Measurements from ENCODE around the gene RCCD1.

RCCD1 gene

DNA sequence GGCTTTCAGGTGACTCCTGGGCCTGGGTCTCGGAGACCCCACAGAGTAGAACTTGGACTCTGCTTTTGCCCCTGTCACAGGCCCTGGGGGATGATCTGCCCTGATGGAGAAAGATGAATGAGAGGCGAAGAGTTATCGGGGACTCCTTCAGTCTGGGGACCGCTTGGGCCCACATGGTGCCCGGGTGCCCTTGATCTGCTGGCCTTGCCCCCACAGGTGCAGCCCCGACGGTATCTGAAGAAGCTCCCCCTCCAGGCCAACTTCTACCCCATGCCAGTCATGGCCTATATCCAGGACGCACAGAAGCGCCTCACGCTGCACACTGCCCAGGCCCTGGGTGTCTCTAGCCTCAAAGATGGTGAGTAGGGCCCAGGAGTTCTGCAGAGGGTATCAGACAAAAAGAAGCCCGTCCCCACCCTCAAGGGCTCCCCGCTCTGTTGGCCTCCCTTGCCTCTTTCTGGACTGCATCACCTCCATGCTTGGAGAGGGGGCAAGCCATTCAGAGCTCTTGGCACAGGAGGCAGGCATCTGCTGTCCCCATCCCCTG, 41.2 kb upstream of the RCCD1 start:
- H4K8ac ChIP-seq (ENCODE audit: low read length) = no peak overlapping the region
- no peak for DNase-seq
- no peak overlapping the region for H2BK15ac ChIP-seq (ENCODE audit: low read depth, poor library complexity, severe bottlenecking)
- peaks cover 17% of the 10 kb centered on the region for H3K4me1 ChIP-seq (ENCODE audit: control insufficient read depth, insufficient read depth, low read depth, low read length)
- H2AK5ac ChIP-seq (ENCODE audit: low read length, severe bottlenecking) = no peak overlapping the region
- H3K4me2 ChIP-seq (ENCODE audit: low read length, poor library complexity, severe bottlenecking) = no peak overlapping the region
- H2AFZ ChIP-seq (ENCODE audit: low read depth, low read length) = no peak overlapping the region
- no peak overlapping the region for H3K4ac ChIP-seq (ENCODE audit: low read depth in 1 of 2, low read length in 2 of 2)
- no peak overlapping the region for H3K9ac ChIP-seq (ENCODE audit: low read length)
- H2BK12ac ChIP-seq (ENCODE audit: low read length in 2 of 2) = no peak overlapping the region
- H4K91ac ChIP-seq (ENCODE audit: low read length) = no peak overlapping the region
- H3K23ac ChIP-seq (ENCODE audit: low read length in 2 of 2) = no peak overlapping the region
- no peak overlapping the region for H3K14ac ChIP-seq (ENCODE audit: low read length in 2 of 2)
- peaks cover 72 to 91% of the 10 kb centered on the region in 2 experiments for H3K36me3 ChIP-seq (ENCODE audit: control insufficient read depth in 1 of 2, insufficient read depth in 2 of 2, low read depth in 1 of 2, low read length in 2 of 2)
- H3K9me3 ChIP-seq (ENCODE audit: control insufficient read depth, low read length) = no peaks in the 10 kb centered on the region
- H3K79me1 ChIP-seq (replicated peaks; ENCODE audit: low read length, poor library complexity, severe bottlenecking) = no peaks in the 10 kb centered on the region
- no peak overlapping the region for H2BK120ac ChIP-seq (ENCODE audit: low read depth, low read length)
- H3K4me3 ChIP-seq (ENCODE audit: insufficient read depth in 1 of 2, low read depth in 1 of 2, low read length in 2 of 2) = no peak overlapping the region
- 96% methylated on average over 12 of the region's 12 CpGs for WGBS
- no peaks in the 10 kb centered on the region for H3K27me3 ChIP-seq (ENCODE audit: control insufficient read depth in 1 of 2, insufficient read depth in 1 of 2, low read length in 2 of 2)
- H3K18ac ChIP-seq (ENCODE audit: low read depth in 1 of 2, low read length in 2 of 2) = no peak overlapping the region
- H3K27ac ChIP-seq (ENCODE audit: low read length, poor library complexity, severe bottlenecking) = no peak overlapping the region
- no peak overlapping the region for H2BK5ac ChIP-seq (ENCODE audit: low read depth, low read length, poor library complexity, severe bottlenecking)

DNA sequence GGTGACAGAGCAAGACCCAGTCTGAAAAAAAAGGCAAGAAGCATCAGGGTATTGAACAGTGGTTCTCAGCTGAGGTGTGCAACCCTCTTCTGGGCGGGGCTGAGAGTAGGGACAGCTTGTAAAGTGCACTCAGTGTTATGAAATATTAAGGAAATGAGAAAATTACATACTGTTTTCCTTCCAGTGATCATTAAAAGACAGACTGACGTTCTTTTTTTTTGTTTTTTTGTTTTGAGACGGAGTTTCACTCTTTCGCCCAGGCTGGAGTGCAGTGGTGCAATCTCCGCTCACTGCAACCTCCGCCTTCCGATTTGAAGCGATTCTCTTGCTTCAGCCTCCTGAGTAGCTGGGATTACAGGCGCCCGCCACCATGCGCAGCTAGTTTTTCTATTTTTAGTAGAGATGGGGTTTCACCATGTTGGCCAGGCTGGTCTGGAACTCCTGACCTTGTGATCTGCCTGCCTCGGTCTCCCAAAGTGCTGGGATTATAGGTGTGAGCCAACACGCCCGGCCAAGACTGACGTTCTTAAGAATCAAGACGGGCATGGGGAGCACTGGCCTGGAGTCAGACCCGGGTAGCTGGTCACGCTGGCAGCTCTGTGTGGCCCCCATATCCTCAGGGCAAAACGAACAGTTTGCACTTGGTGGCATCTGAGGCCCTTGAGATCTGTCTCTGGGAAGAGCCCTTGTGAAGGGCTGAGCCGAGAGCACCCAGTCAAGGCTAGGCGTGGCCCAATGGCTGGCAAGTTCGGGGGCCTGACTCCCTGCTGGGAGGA, 40.2 kb upstream of the RCCD1 start:
- no peak overlapping the region for H2BK15ac ChIP-seq (ENCODE audit: low read depth, poor library complexity, severe bottlenecking)
- H3K18ac ChIP-seq (ENCODE audit: low read depth in 1 of 2, low read length in 2 of 2) = no peak overlapping the region
- peaks cover 74 to 96% of the 10 kb centered on the region in 2 experiments for H3K36me3 ChIP-seq (ENCODE audit: control insufficient read depth in 1 of 2, insufficient read depth in 2 of 2, low read depth in 1 of 2, low read length in 2 of 2)
- no peak overlapping the region for H3K4me2 ChIP-seq (ENCODE audit: low read length, poor library complexity, severe bottlenecking)
- H4K8ac ChIP-seq (ENCODE audit: low read length) = no peak overlapping the region
- H3K9ac ChIP-seq (ENCODE audit: low read length) = no peak overlapping the region
- H3K4me3 ChIP-seq (ENCODE audit: insufficient read depth in 1 of 2, low read depth in 1 of 2, low read length in 2 of 2) = no peak overlapping the region
- H3K79me1 ChIP-seq (replicated peaks; ENCODE audit: low read length, poor library complexity, severe bottlenecking) = no peaks in the 10 kb centered on the region
- no peak overlapping the region for H3K4ac ChIP-seq (ENCODE audit: low read depth in 1 of 2, low read length in 2 of 2)
- DNase-seq = no peak
- no peak overlapping the region for H2AK5ac ChIP-seq (ENCODE audit: low read length, severe bottlenecking)
- no peaks in the 10 kb centered on the region for H3K27me3 ChIP-seq (ENCODE audit: control insufficient read depth in 1 of 2, insufficient read depth in 1 of 2, low read length in 2 of 2)
- H3K4me1 ChIP-seq (ENCODE audit: control insufficient read depth, insufficient read depth, low read depth, low read length) = peaks cover 17% of the 10 kb centered on the region
- no peak overlapping the region for H2AFZ ChIP-seq (ENCODE audit: low read depth, low read length)
- 97% methylated on average over 22 of the region's 22 CpGs for WGBS
- no peak overlapping the region for H2BK5ac ChIP-seq (ENCODE audit: low read depth, low read length, poor library complexity, severe bottlenecking)
- no peak overlapping the region for H3K14ac ChIP-seq (ENCODE audit: low read length in 2 of 2)
- no peak overlapping the region for H4K91ac ChIP-seq (ENCODE audit: low read length)
- H2BK120ac ChIP-seq (ENCODE audit: low read depth, low read length) = no peak overlapping the region
- no peak overlapping the region for H2BK12ac ChIP-seq (ENCODE audit: low read length in 2 of 2)
- no peak overlapping the region for H3K23ac ChIP-seq (ENCODE audit: low read length in 2 of 2)
- H3K9me3 ChIP-seq (ENCODE audit: control insufficient read depth, low read length) = no peaks in the 10 kb centered on the region
- H3K27ac ChIP-seq (ENCODE audit: low read length, poor library complexity, severe bottlenecking) = no peak overlapping the region

DNA sequence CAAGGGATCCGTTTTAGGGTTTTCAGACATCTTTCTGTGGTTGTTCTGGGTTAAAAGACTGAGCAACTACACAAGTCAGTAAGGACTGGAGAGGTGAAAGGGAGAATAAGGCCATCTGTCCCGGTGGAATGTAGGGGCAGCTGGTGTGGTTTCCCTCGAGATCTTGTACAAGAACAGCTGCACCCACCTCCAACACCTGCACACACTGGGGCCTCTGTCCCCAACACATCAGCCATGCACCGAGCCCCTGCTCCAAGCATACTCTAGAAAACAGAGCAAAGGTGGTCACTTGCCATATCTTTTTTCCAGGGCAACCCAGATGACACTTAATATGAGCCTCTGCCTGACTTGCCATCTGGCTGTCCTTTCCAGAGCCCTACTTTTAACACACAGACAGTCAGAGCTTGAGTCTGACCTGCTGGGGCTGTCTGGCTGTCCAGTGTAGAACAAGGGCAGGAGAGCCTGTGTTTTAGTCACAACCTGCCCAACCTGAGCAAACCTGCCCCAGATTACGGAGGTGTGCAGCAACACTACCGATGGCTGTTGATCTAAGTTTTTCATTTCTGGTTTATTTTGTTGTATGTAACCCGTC, 39.4 kb upstream of the RCCD1 start:
- Histone ChIP-seq H2AFZ (ENCODE audit: low read depth, low read length) (no peak overlapping the region), H2BK120ac (ENCODE audit: low read depth, low read length) (no peak overlapping the region), H3K9ac (ENCODE audit: low read length) (no peak overlapping the region), H2BK5ac (ENCODE audit: low read depth, low read length, poor library complexity, severe bottlenecking) (no peak overlapping the region), H4K8ac (ENCODE audit: low read length) (peak overlapping the region; percentile 36), H2BK12ac (ENCODE audit: low read length in 2 of 2) (peak overlapping the region in 1 of 2 experiments; percentile 27), H2BK15ac (ENCODE audit: low read depth, poor library complexity, severe bottlenecking) (no peak overlapping the region), H4K91ac (ENCODE audit: low read length) (peak overlapping the region; percentile 37), H3K4ac (ENCODE audit: low read depth in 1 of 2, low read length in 2 of 2) (no peak overlapping the region), H3K27me3 (ENCODE audit: control insufficient read depth in 1 of 2, insufficient read depth in 1 of 2, low read length in 2 of 2) (no peaks in the 10 kb centered on the region), H3K79me1 (replicated peaks; ENCODE audit: low read length, poor library complexity, severe bottlenecking) (no peaks in the 10 kb centered on the region), H3K18ac (ENCODE audit: low read depth in 1 of 2, low read length in 2 of 2) (peak overlapping the region in 1 of 2 experiments; percentile 69), H3K23ac (ENCODE audit: low read length in 2 of 2) (no peak overlapping the region), H3K4me3 (ENCODE audit: insufficient read depth in 1 of 2, low read depth in 1 of 2, low read length in 2 of 2) (no peak overlapping the region), H3K14ac (ENCODE audit: low read length in 2 of 2) (no peak overlapping the region), H3K27ac (ENCODE audit: low read length, poor library complexity, severe bottlenecking) (peak overlapping the region; percentile 22), H3K36me3 (ENCODE audit: control insufficient read depth in 1 of 2, insufficient read depth in 2 of 2, low read depth in 1 of 2, low read length in 2 of 2) (peaks cover 75 to 98% of the 10 kb centered on the region in 2 experiments), H3K4me1 (ENCODE audit: control insufficient read depth, insufficient read depth, low read depth, low read length) (peaks cover 17% of the 10 kb centered on the region), H3K9me3 (ENCODE audit: control insufficient read depth, low read length) (no peaks in the 10 kb centered on the region), H2AK5ac (ENCODE audit: low read length, severe bottlenecking) (no peak overlapping the region), H3K4me2 (ENCODE audit: low read length, poor library complexity, severe bottlenecking) (no peak overlapping the region)
- DNase-seq = peak; percentile 40
- 77% methylated on average over 5 of the region's 7 CpGs for WGBS

DNA sequence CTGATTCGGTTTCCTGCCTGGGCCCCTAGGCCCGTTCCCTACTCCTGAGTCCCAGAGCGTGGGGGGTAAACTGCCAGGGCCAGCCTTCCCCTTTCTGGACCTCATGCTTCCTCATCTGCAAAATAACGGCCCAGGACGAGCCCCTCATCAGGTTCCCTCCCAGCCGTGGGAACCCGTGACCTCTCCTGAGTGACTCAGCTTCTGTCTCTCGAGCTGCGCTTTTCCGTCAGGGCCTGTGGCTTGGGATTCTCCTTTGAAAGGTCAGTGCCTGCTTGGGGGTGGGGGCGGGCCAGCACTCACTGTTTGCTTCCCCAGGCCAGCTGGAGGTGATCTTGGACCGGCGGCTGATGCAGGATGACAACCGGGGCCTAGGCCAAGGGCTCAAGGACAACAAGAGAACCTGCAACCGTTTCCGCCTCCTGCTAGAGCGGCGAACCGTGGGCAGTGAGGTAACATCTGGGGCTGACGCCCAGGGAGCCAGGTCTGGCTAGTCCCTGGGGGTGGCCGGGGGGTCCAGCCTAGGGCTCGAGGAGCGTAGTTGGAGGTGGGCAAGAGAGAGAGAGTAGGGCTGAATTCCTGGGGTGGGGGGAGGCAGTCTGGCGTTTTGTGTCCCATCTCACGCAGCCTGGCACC, 38.8 kb upstream of the RCCD1 start:
- Histone ChIP-seq H2AK5ac (ENCODE audit: low read length, severe bottlenecking) (no peak overlapping the region), H3K9me3 (ENCODE audit: control insufficient read depth, low read length) (no peaks in the 10 kb centered on the region), H2BK120ac (ENCODE audit: low read depth, low read length) (no peak overlapping the region), H3K18ac (ENCODE audit: low read depth in 1 of 2, low read length in 2 of 2) (peak overlapping the region in 1 of 2 experiments; percentile 81), H2AFZ (ENCODE audit: low read depth, low read length) (no peak overlapping the region), H3K27ac (ENCODE audit: low read length, poor library complexity, severe bottlenecking) (peak overlapping the region; percentile 22), H2BK15ac (ENCODE audit: low read depth, poor library complexity, severe bottlenecking) (no peak overlapping the region), H3K14ac (ENCODE audit: low read length in 2 of 2) (no peak overlapping the region), H3K4me3 (ENCODE audit: insufficient read depth in 1 of 2, low read depth in 1 of 2, low read length in 2 of 2) (no peak overlapping the region), H2BK5ac (ENCODE audit: low read depth, low read length, poor library complexity, severe bottlenecking) (no peak overlapping the region), H2BK12ac (ENCODE audit: low read length in 2 of 2) (peak overlapping the region in 1 of 2 experiments; percentile 79), H4K8ac (ENCODE audit: low read length) (peak overlapping the region; percentile 36), H3K4ac (ENCODE audit: low read depth in 1 of 2, low read length in 2 of 2) (no peak overlapping the region), H3K79me1 (replicated peaks; ENCODE audit: low read length, poor library complexity, severe bottlenecking) (no peaks in the 10 kb centered on the region), H3K36me3 (ENCODE audit: control insufficient read depth in 1 of 2, insufficient read depth in 2 of 2, low read depth in 1 of 2, low read length in 2 of 2) (peaks cover 72 to 97% of the 10 kb centered on the region in 2 experiments), H3K9ac (ENCODE audit: low read length) (no peak overlapping the region), H3K4me2 (ENCODE audit: low read length, poor library complexity, severe bottlenecking) (no peak overlapping the region), H3K4me1 (ENCODE audit: control insufficient read depth, insufficient read depth, low read depth, low read length) (peaks cover 17% of the 10 kb centered on the region), H3K27me3 (ENCODE audit: control insufficient read depth in 1 of 2, insufficient read depth in 1 of 2, low read length in 2 of 2) (no peaks in the 10 kb centered on the region), H3K23ac (ENCODE audit: low read length in 2 of 2) (no peak overlapping the region), H4K91ac (ENCODE audit: low read length) (no peak overlapping the region)
- DNase-seq = peak; percentile 91
- 63% methylated on average over 23 of the region's 25 CpGs for WGBS

Data from mesenchymal stem cell (in vitro differentiated cells and primary cell).